H1 (cell line): ENCODE data around the gene KCNQ1.

Source experiments
- EP300 ChIP-seq, 2 experiments: IDR thresholded peaks; 1 replicate in 1 of 2; 2 replicates in 1 of 2; pipeline ENCODE4 v1.6.1; 2011 to 2012; ENCODE audit warnings: low read depth in 2 of 2, low read length in 2 of 2, mild to moderate bottlenecking in 2 of 2, borderline replicate concordance in 1 of 2, inconsistent platforms in 1 of 2, moderate library complexity in 1 of 2
- FOSL1 ChIP-seq: IDR thresholded peaks from 2 replicates; pipeline ENCODE4 v1.6.1; 2011; ENCODE audit warnings: mild to moderate bottlenecking, low read depth, low read length, moderate library complexity; ENCODE audit not compliant: insufficient read depth
- MAFK ChIP-seq: IDR thresholded peaks from 2 replicates; pipeline ENCODE4 v1.6.1; 2012; ENCODE audit warnings: low read depth, mild to moderate bottlenecking, improper control_type of control experiment, low read length
- POLR2A ChIP-seq, 2 experiments: IDR thresholded peaks; 1 replicate in 1 of 2; 2 replicates in 1 of 2; pipeline ENCODE4 v1.6.1; 2011; ENCODE audit warnings: low read depth in 2 of 2, low read length in 2 of 2, mild to moderate bottlenecking in 2 of 2; ENCODE audit errors: control extremely low read depth in 1 of 2
- POLR2AphosphoS5 ChIP-seq: IDR thresholded peaks from 2 replicates; pipeline ENCODE4 v1.6.1; 2011; ENCODE audit warnings: low read depth, low read length
- RBBP5 ChIP-seq: IDR thresholded peaks from 2 replicates; pipeline ENCODE4 v1.7.1; 2012; ENCODE audit warnings: low read depth, mild to moderate bottlenecking, inconsistent platforms, low read length, moderate library complexity, borderline replicate concordance
- TAF1 ChIP-seq: IDR thresholded peaks from 2 replicates; pipeline ENCODE4 v1.6.1; 2011; ENCODE audit warnings: mild to moderate bottlenecking, low read depth, low read length
- TEAD4 ChIP-seq: IDR thresholded peaks from 2 replicates; pipeline ENCODE4 v1.6.1; 2012; ENCODE audit warnings: low read depth, low read length, inconsistent platforms, mixed read lengths
- TF ChIP-seq, protein P1 (sequence below): IDR thresholded peaks from 2 replicates; pipeline ENCODE4 v1.6.1; 2011; ENCODE audit warnings: low read depth, mild to moderate bottlenecking, low read length; ENCODE audit not compliant: insufficient read depth
- TF ChIP-seq, protein P2 (sequence below), 3 experiments: IDR thresholded peaks; 1 replicate in 2 of 3; 2 replicates in 1 of 3; pipeline versions ENCODE4 v1.5.1 to v1.6.1; 2011; ENCODE audit warnings: low read length in 3 of 3, mild to moderate bottlenecking in 3 of 3, inconsistent platforms in 2 of 3, low read depth in 1 of 3, moderate library complexity in 1 of 3; ENCODE audit not compliant: insufficient read depth in 1 of 3; ENCODE audit errors: control extremely low read depth in 1 of 3

DNA sequence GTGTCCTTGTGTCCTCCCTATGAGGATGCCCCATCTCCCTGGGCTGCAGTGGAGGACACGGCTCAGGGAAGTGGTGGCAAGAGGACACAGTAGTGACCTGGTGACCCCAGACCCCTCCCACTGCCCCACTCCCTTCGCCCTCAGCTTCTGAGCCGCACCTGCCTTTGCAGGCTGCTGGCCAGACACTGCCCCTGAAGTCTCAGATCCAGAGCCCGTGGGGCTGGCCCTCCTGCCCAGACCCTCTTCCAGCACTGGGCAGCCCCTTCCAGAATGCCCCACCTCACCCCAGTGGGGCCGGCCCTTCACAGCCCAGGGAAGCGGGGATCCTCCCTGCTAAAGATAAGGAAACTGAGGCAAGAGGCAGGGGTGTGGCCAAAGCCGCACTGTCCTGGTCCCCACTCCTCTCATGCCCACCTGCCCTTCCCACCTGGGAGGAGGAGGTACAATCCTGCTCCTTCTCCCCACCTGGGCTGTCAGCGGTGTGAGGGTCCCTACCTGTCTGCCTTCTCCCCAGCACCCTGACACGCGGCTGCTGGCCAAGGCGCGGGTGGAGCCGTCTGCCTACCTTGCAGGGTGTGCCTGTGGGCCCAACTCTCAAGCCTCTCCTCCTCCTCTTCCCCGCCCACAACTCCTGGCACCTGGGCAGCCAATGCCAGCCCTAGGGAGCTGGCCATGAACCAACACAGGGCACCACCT, 17.8 kb upstream of the KCNQ1 start:
- TF ChIP-seq RBBP5 = no peak
- no peak for TF ChIP-seq POLR2A (IDR thresholded peaks at IDR 0.05; ENCODE audit: control extremely low read depth in 1 of 2, low read depth in 2 of 2, low read length in 2 of 2)
- TF ChIP-seq MAFK = no peak
- no peak for TF ChIP-seq FOSL1
- no peak for TF ChIP-seq EP300 (IDR thresholded peaks at IDR 0.05; ENCODE audit: borderline replicate concordance in 1 of 2, low read depth in 2 of 2, low read length in 2 of 2)
- no peak for TF ChIP-seq POLR2AphosphoS5
- TF ChIP-seq, protein P1, sequence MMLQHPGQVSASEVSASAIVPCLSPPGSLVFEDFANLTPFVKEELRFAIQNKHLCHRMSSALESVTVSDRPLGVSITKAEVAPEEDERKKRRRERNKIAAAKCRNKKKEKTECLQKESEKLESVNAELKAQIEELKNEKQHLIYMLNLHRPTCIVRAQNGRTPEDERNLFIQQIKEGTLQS = no peak
- no peak for TF ChIP-seq TEAD4
- no peak for TF ChIP-seq TAF1
- TF ChIP-seq, protein P2, sequence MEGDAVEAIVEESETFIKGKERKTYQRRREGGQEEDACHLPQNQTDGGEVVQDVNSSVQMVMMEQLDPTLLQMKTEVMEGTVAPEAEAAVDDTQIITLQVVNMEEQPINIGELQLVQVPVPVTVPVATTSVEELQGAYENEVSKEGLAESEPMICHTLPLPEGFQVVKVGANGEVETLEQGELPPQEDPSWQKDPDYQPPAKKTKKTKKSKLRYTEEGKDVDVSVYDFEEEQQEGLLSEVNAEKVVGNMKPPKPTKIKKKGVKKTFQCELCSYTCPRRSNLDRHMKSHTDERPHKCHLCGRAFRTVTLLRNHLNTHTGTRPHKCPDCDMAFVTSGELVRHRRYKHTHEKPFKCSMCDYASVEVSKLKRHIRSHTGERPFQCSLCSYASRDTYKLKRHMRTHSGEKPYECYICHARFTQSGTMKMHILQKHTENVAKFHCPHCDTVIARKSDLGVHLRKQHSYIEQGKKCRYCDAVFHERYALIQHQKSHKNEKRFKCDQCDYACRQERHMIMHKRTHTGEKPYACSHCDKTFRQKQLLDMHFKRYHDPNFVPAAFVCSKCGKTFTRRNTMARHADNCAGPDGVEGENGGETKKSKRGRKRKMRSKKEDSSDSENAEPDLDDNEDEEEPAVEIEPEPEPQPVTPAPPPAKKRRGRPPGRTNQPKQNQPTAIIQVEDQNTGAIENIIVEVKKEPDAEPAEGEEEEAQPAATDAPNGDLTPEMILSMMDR (IDR thresholded peaks at IDR 0.05; ENCODE audit: control extremely low read depth in 1 of 3, insufficient read depth in 1 of 3, low read depth in 1 of 3, low read length in 3 of 3) = no peak
